Stimulated activated naive B cell treated with anti-CD40 and anti-IgM and Interleukin-4, amounts not matched to agents 10 μg/mL and 1 μg/mL and 100 μg/mL, for 72 hours (primary cell): ENCODE results near the gene DIAPH2.

ENCODE experiments used
- ATAC-seq, 2 donors: fragments of 150-1000 bp; cut with Tn5 transposase; replicated peaks; 2 replicates each; pipeline ENCODE4 v1.10.0; 2021; ENCODE audit warnings: moderate library complexity in 1 of 2
- DNase-seq: peaks from one replicate; pipeline ENCODE4 v3.0.0; 2021
- H3K27ac Mint-ChIP-seq: one replicate; pipeline ENCODE4 v1.8.0; 2022; ENCODE audit warnings: mild to moderate bottlenecking, mixed read lengths
- H3K27me3 Mint-ChIP-seq, 2 donors: one replicate each; pipeline ENCODE4 v1.8.0; 2022; ENCODE audit warnings: mixed read lengths in 2 of 2
- H3K36me3 Mint-ChIP-seq, 2 donors: one replicate each; pipeline ENCODE4 v1.8.0; 2022; ENCODE audit warnings: mixed read lengths in 2 of 2, mild to moderate bottlenecking in 1 of 2
- H3K4me1 Mint-ChIP-seq, 2 donors: one replicate each; pipeline ENCODE4 v1.8.0; 2022; ENCODE audit warnings: mixed read lengths in 2 of 2, mild to moderate bottlenecking in 1 of 2
- H3K4me3 Mint-ChIP-seq, 2 donors: one replicate each; pipeline ENCODE4 v1.8.0; 2022; ENCODE audit warnings: mild to moderate bottlenecking in 2 of 2, mixed read lengths in 2 of 2, moderate library complexity in 1 of 2
- H3K9me3 Mint-ChIP-seq, 2 donors: one replicate each; pipeline ENCODE4 v1.8.0; 2022; ENCODE audit warnings: mixed read lengths in 2 of 2, mild to moderate bottlenecking in 1 of 2

Gene DIAPH2

GRCh38 chrX:97326456-97326855 lies 641.8 kb downstream of the DIAPH2 start:
- Mint-ChIP-seq H3K27me3 (no peaks in the 10 kb centered on the region), H3K27ac (no peak overlapping the region), H3K4me3 (no peak overlapping the region), H3K9me3 (no peaks in the 10 kb centered on the region), H3K4me1 (peaks cover 0 to 4% of the 10 kb centered on the region in 2 donors), H3K36me3 (no peaks in the 10 kb centered on the region)
- ATAC-seq (peak; percentile 68 to 74), DNase-seq (no peak)

DNA sequence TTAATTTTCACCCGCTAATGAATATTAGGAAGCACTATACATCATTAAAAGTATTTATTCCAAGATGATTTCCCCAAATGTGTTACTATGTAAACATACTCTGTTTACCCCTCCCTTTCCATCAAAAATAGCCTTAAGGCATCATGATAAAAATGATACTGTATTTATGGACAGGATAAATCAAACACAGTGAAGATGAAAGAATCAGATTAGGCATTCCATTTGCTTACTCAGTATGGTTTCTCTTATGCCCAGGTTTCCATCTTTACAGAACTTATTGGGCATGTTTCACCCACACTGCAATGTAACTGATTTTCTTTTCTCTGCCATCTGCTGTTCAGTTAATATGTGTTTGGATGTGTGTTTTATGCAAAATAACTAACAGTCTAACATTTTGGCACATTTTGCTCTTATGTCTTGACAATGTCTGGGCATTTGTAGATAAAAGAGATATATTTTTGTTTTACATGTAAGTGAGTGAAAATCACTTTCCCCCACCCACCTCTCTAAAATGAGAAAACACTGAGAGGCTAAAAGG lies 644.3 kb downstream of the DIAPH2 start:
- no peaks in the 10 kb centered on the region for H3K9me3 Mint-ChIP-seq
- peaks cover 0 to 4% of the 10 kb centered on the region in 2 donors for H3K4me1 Mint-ChIP-seq
- no peak overlapping the region for H3K4me3 Mint-ChIP-seq
- H3K27me3 Mint-ChIP-seq: no peaks in the 10 kb centered on the region
- H3K36me3 Mint-ChIP-seq: no peaks in the 10 kb centered on the region
- DNase-seq (no peak), ATAC-seq (no peak)
- no peak overlapping the region for H3K27ac Mint-ChIP-seq

- Mint-ChIP-seq H3K4me3 (no peak overlapping the region), H3K27ac (no peak overlapping the region), H3K36me3 (no peaks in the 10 kb centered on the region), H3K9me3 (no peaks in the 10 kb centered on the region), H3K4me1 (peaks cover 0 to 4% of the 10 kb centered on the region in 2 donors), H3K27me3 (no peaks in the 10 kb centered on the region)
- ATAC-seq: peak; percentile 52 to 54
- no peak for DNase-seq
Observed at GRCh38 chrX:97330151-97330550, 645.5 kb downstream of the DIAPH2 start.

- ATAC-seq: no peak
- Mint-ChIP-seq H3K9me3 (no peaks in the 10 kb centered on the region), H3K36me3 (no peaks in the 10 kb centered on the region), H3K27me3 (no peaks in the 10 kb centered on the region), H3K4me3 (no peak overlapping the region), H3K4me1 (peaks cover 0 to 2% of the 10 kb centered on the region in 2 donors), H3K27ac (no peak overlapping the region)
- no peak for DNase-seq
Observed at GRCh38 chrX:97332963-97333362, 648.3 kb downstream of the DIAPH2 start.

DNA sequence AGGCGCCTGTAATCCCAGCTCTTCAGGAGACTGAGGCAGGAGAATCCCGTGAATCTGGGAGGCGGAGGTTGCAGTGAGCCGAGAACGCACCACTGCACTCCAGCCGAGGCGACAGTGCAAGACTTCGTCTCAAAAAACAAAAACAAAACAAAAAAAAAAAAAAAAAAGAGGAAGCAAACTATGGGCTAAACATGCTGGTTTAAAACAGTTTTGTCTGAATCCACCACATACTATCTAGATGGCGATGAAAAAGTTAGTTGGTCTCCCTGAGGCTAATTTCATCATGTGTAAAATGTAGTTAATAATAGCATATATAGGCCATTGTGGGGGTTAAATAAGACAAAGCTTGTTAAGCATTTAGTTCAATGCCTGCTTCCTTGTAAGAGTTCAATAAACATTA lies 650.2 kb downstream of the DIAPH2 start:
- no peaks in the 10 kb centered on the region for H3K9me3 Mint-ChIP-seq
- DNase-seq (no peak), ATAC-seq (no peak)

GRCh38 chrX:97344724-97345123 lies 660.1 kb downstream of the DIAPH2 start:
- no peak overlapping the region for H3K4me3 Mint-ChIP-seq
- no peaks in the 10 kb centered on the region for H3K27me3 Mint-ChIP-seq
- peaks cover 3 to 17% of the 10 kb centered on the region in 2 donors for H3K4me1 Mint-ChIP-seq
- H3K36me3 Mint-ChIP-seq: peaks cover 0 to 2% of the 10 kb centered on the region in 2 donors
- no peaks in the 10 kb centered on the region for H3K9me3 Mint-ChIP-seq
- no peak overlapping the region for H3K27ac Mint-ChIP-seq
- ATAC-seq (no peak), DNase-seq (no peak)

More for the DNA sequence above, 650.2 kb downstream of the DIAPH2 start:
- Mint-ChIP-seq H3K36me3 (no peaks in the 10 kb centered on the region), H3K4me3 (no peak overlapping the region), H3K4me1 (peaks cover 0 to 2% of the 10 kb centered on the region in 2 donors), H3K27ac (no peak overlapping the region), H3K27me3 (no peaks in the 10 kb centered on the region)

GRCh38 chrX:97358941-97359340 lies 674.3 kb downstream of the DIAPH2 start:
- H3K9me3 Mint-ChIP-seq: no peaks in the 10 kb centered on the region
- no peaks in the 10 kb centered on the region for H3K36me3 Mint-ChIP-seq
- H3K4me3 Mint-ChIP-seq: no peak overlapping the region
- no peaks in the 10 kb centered on the region for H3K4me1 Mint-ChIP-seq
- H3K27ac Mint-ChIP-seq: no peak overlapping the region
- H3K27me3 Mint-ChIP-seq: no peaks in the 10 kb centered on the region
- no peak for ATAC-seq
- no peak for DNase-seq

- no peaks in the 10 kb centered on the region for H3K36me3 Mint-ChIP-seq
- H3K4me1 Mint-ChIP-seq: no peaks in the 10 kb centered on the region
- DNase-seq (no peak), ATAC-seq (no peak)
- H3K9me3 Mint-ChIP-seq: no peaks in the 10 kb centered on the region
- H3K27me3 Mint-ChIP-seq: no peaks in the 10 kb centered on the region
- no peak overlapping the region for H3K4me3 Mint-ChIP-seq
- H3K27ac Mint-ChIP-seq: no peak overlapping the region
Observed at GRCh38 chrX:97363843-97364242, 679.2 kb downstream of the DIAPH2 start.

DNA sequence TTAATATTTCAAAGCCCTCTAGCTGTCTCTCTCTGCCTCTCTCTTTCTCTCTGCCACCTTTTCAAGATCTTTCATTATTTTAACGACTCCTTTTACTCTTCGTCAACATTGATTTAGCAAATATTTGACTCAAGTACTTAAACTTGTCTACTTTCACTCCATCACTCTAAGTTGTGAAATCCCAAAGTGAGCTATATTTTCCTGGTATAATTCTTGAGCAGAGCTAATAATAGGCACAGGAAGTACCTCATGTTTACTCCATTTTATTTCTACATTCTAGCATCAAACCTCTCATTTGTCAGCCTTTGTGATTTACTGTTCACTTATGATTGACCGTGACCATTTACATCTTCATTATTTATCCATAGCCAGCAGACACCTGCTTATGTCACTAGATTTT lies 681.6 kb downstream of the DIAPH2 start:
- ATAC-seq: no peak
- no peaks in the 10 kb centered on the region for H3K9me3 Mint-ChIP-seq
- no peak overlapping the region for H3K4me3 Mint-ChIP-seq

DNA sequence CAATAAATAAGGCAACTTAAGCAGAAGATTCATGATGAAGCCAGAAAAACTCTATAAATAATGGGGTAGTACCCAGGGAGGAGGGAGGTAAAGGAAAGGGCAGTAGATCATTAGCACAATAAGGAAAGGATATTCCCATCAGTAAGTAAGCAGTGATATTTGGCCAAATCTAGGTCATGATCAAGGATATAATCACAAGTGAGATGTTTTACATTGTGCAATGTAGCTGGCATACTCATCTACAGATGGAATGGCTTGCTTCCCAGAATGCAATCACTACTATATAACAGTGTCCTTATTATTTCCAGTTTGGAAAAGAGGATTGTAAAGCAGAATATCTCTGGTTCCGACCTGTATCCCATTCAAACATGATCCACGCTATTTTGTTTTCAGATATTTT lies 682.5 kb downstream of the DIAPH2 start:
- no peak for DNase-seq

More for the DNA sequence above, 681.6 kb downstream of the DIAPH2 start:
- Mint-ChIP-seq H3K36me3 (no peaks in the 10 kb centered on the region), H3K27me3 (no peaks in the 10 kb centered on the region), H3K4me1 (no peaks in the 10 kb centered on the region), H3K27ac (no peak overlapping the region)
- DNase-seq: no peak

DNA sequence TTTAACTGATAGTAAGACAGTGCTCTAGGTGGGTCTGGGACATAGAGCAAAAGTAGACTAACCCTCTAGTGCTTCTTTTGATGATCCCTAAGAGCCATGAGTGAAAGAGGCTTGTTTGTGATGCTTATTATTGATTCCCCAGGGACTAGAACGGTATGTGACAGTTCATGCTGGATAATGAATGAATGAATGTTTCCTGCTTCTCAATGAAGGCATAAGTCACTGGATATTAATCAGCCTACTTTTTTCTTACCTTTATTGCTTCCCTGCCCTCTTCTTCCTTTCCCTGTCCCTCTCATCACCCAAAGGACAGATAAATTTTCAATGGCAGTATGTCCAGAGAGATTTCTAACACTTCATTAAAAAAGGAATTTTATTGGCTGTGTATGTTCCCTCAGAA lies 685.3 kb downstream of the DIAPH2 start:
- no peak overlapping the region for H3K27ac Mint-ChIP-seq
- peaks cover 4 to 14% of the 10 kb centered on the region in 2 donors for H3K4me1 Mint-ChIP-seq
- ATAC-seq (no peak), DNase-seq (no peak)
- H3K4me3 Mint-ChIP-seq: no peak overlapping the region
- H3K36me3 Mint-ChIP-seq: no peaks in the 10 kb centered on the region
- H3K9me3 Mint-ChIP-seq: no peaks in the 10 kb centered on the region
- no peaks in the 10 kb centered on the region for H3K27me3 Mint-ChIP-seq

More for the DNA sequence above, 682.5 kb downstream of the DIAPH2 start:
- no peaks in the 10 kb centered on the region for H3K9me3 Mint-ChIP-seq
- ATAC-seq: no peak
- no peak overlapping the region for H3K4me3 Mint-ChIP-seq
- H3K4me1 Mint-ChIP-seq: no peaks in the 10 kb centered on the region
- no peak overlapping the region for H3K27ac Mint-ChIP-seq
- H3K27me3 Mint-ChIP-seq: no peaks in the 10 kb centered on the region
- H3K36me3 Mint-ChIP-seq: no peaks in the 10 kb centered on the region

GRCh38 chrX:97372001-97372766 lies 687.5 kb downstream of the DIAPH2 start:
- no peaks in the 10 kb centered on the region for H3K27me3 Mint-ChIP-seq
- no peaks in the 10 kb centered on the region for H3K9me3 Mint-ChIP-seq
- no peak for ATAC-seq
- peaks cover 4 to 14% of the 10 kb centered on the region in 2 donors for H3K4me1 Mint-ChIP-seq
- DNase-seq: no peak
- no peaks in the 10 kb centered on the region for H3K36me3 Mint-ChIP-seq
- no peak overlapping the region for H3K4me3 Mint-ChIP-seq
- no peak overlapping the region for H3K27ac Mint-ChIP-seq

GRCh38 chrX:97374266-97374665 lies 689.6 kb downstream of the DIAPH2 start:
- no peaks in the 10 kb centered on the region for H3K9me3 Mint-ChIP-seq
- H3K4me1 Mint-ChIP-seq: peaks cover 4 to 14% of the 10 kb centered on the region in 2 donors
- H3K36me3 Mint-ChIP-seq: no peaks in the 10 kb centered on the region
- ATAC-seq (peak in 1 of 2 donors; percentile 36), DNase-seq (no peak)
- no peak overlapping the region for H3K4me3 Mint-ChIP-seq
- no peak overlapping the region for H3K27ac Mint-ChIP-seq
- no peaks in the 10 kb centered on the region for H3K27me3 Mint-ChIP-seq

GRCh38 chrX:97380200-97380599 lies 695.6 kb downstream of the DIAPH2 start:
- no peak for ATAC-seq

DNA sequence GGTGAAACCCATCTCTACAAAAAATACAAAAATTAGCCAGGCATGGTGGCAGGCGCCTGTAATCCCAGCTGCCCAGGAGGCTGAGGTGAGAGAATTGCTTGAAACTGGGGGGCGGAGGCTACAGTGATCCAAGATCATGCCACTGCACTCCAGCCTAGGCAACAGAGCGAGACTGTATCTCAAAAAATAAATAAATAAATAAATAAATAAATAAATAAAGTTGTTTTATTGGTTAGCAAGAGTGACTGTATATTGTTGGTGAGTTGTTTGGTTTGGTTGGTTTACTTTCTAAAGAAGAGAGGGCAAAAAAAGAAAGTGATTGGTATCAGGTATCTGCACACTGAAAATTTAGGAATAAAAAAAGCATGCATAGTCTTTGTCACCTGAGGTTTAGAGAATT lies 700.0 kb downstream of the DIAPH2 start:
- Mint-ChIP-seq H3K9me3 (no peaks in the 10 kb centered on the region), H3K36me3 (peaks cover 3 to 18% of the 10 kb centered on the region in 2 donors), H3K27me3 (no peaks in the 10 kb centered on the region), H3K4me1 (peaks cover 5 to 6% of the 10 kb centered on the region in 2 donors), H3K4me3 (no peak overlapping the region), H3K27ac (no peak overlapping the region)
- DNase-seq (no peak), ATAC-seq (no peak)

More at GRCh38 chrX:97380200-97380599, 695.6 kb downstream of the DIAPH2 start:
- no peak overlapping the region for H3K4me3 Mint-ChIP-seq
- H3K27me3 Mint-ChIP-seq: no peaks in the 10 kb centered on the region
- DNase-seq: no peak
- H3K9me3 Mint-ChIP-seq: no peaks in the 10 kb centered on the region
- no peak overlapping the region for H3K27ac Mint-ChIP-seq
- no peaks in the 10 kb centered on the region for H3K4me1 Mint-ChIP-seq
- peaks cover 0 to 4% of the 10 kb centered on the region in 2 donors for H3K36me3 Mint-ChIP-seq
